PC-3 (cell line): Measurements from ENCODE around the gene ASMTL.

Experiments used
- EZH2 ChIP-seq: fragments of 300-600 bp; sonication (generic); IDR thresholded peaks from one replicate; pipeline ENCODE4 v1.6.1; 2017; ENCODE audit warnings: antibody characterized with exemption, mild to moderate bottlenecking, low read length; ENCODE audit not compliant: unreplicated experiment
- EZH2phosphoT487 ChIP-seq: fragments of 300-600 bp; sonication (generic); IDR thresholded peaks from 2 replicates; pipeline ENCODE4 v1.6.1; 2018; ENCODE audit warnings: mild to moderate bottlenecking, antibody characterized with exemption, low read length, borderline replicate concordance
- TF ChIP-seq, protein P1 (sequence below): fragments of 300-600 bp; sonication (generic); conservative IDR thresholded peaks from 2 replicates; pipeline ENCODE4 v1.5.1; 2017; ENCODE audit warnings: antibody characterized with exemption, low read depth, mild to moderate bottlenecking, low read length

DNA sequence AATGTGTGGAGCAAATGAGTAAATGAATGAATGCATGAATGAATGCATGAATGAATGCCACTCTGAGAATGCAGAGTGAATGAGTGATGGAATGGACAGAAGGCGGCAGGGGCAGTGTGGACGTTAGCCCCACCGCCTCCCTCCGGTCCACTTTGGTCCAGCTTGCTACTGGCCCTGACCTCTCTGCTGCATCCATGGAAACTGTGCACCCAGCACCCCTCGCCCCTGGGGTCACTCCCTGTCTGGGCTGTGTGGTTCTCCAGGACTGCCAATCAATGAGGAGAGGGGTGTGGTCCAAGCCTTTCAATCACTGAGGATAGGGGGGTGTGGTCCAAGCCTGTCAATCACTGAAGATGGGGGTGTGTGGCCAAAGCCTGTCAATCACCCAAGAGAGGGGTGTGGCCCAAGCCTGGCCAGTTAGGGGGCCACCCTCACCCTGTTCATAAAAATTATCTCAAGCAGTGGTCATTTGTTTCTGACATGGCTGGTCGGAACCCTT lies 39.2 kb upstream of the ASMTL start:
- TF ChIP-seq, protein P1, sequence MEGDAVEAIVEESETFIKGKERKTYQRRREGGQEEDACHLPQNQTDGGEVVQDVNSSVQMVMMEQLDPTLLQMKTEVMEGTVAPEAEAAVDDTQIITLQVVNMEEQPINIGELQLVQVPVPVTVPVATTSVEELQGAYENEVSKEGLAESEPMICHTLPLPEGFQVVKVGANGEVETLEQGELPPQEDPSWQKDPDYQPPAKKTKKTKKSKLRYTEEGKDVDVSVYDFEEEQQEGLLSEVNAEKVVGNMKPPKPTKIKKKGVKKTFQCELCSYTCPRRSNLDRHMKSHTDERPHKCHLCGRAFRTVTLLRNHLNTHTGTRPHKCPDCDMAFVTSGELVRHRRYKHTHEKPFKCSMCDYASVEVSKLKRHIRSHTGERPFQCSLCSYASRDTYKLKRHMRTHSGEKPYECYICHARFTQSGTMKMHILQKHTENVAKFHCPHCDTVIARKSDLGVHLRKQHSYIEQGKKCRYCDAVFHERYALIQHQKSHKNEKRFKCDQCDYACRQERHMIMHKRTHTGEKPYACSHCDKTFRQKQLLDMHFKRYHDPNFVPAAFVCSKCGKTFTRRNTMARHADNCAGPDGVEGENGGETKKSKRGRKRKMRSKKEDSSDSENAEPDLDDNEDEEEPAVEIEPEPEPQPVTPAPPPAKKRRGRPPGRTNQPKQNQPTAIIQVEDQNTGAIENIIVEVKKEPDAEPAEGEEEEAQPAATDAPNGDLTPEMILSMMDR: no peak
- TF ChIP-seq EZH2phosphoT487: no peak
- no peak for TF ChIP-seq EZH2
